Kidney epithelial cell (primary cell): ENCODE results near the gene RSPO3. TPM values are rescaled to one million over a fixed set of nuclear protein-coding genes. Genes with fewer than 3 reads are reported as not detected.

Experiments
- DNase-seq: peaks from one replicate; pipeline ENCODE4 v3.0.0-alpha.2; 2010; ENCODE audit warnings: low read depth
- H3K27me3 ChIP-seq: 2 replicates; pipeline ENCODE4 v1.6.0; 2011; ENCODE audit warnings: low read length; ENCODE audit not compliant: control insufficient read depth, insufficient read depth
- H3K36me3 ChIP-seq: 2 replicates; pipeline ENCODE4 v1.5.1; 2011; ENCODE audit warnings: low read length; ENCODE audit not compliant: control insufficient read depth, insufficient read depth
- H3K4me3 ChIP-seq: 2 replicates; pipeline ENCODE4 v1.5.1; 2011; ENCODE audit warnings: low read depth, mild to moderate bottlenecking, control low read depth, low read length
- CTCF ChIP-seq: IDR thresholded peaks from 2 replicates; pipeline ENCODE4 v1.5.1; 2011; ENCODE audit warnings: mild to moderate bottlenecking, moderate library complexity, low read length, control low read depth, inconsistent platforms; ENCODE audit not compliant: insufficient read depth, poor library complexity, severe bottlenecking
- total RNA-seq: library from RNA; depleted of rRNA; stranded (reverse); fragments of >200 nt; gene quantifications from 2 replicates; pipeline ENCODE4 v1.2.3, GENCODE V29; 2015

RSPO3 gene
- total RNA-seq, 1 donor from 2014 or later, result 0.88 TPM

GRCh38 chr6:127199470-127199869 is 81.0 kb downstream of the RSPO3 start:
- Histone ChIP-seq H3K4me3 (no peak overlapping the region), H3K36me3 (no peaks in the 10 kb centered on the region), H3K27me3 (no peaks in the 10 kb centered on the region)
- no peak for DNase-seq
- TF ChIP-seq CTCF, result no peak

- Histone ChIP-seq H3K4me3 (no peak overlapping the region), H3K36me3 (no peaks in the 10 kb centered on the region), H3K27me3 (no peaks in the 10 kb centered on the region)
- no peak for TF ChIP-seq CTCF
- DNase-seq, result no peak
Observed at GRCh38 chr6:127200114-127200513, 81.6 kb downstream of the RSPO3 start.

- peak; percentile 35 for DNase-seq
- TF ChIP-seq CTCF, result no peak
- Histone ChIP-seq H3K36me3 (no peaks in the 10 kb centered on the region), H3K27me3 (no peaks in the 10 kb centered on the region), H3K4me3 (no peak overlapping the region)
Observed at GRCh38 chr6:127201321-127201720, 82.8 kb downstream of the RSPO3 start.

- Histone ChIP-seq H3K27me3 (no peaks in the 10 kb centered on the region), H3K4me3 (no peak overlapping the region), H3K36me3 (no peaks in the 10 kb centered on the region)
- no peak for DNase-seq
- TF ChIP-seq CTCF, result no peak
Observed at GRCh38 chr6:127202676-127203075, 84.2 kb downstream of the RSPO3 start.

- H3K4me3 ChIP-seq, result no peak overlapping the region
- TF ChIP-seq CTCF, result no peak
- no peak for DNase-seq
- H3K36me3 ChIP-seq, result no peaks in the 10 kb centered on the region
- no peaks in the 10 kb centered on the region for H3K27me3 ChIP-seq
Observed at GRCh38 chr6:127204281-127204680, 85.8 kb downstream of the RSPO3 start.

GRCh38 chr6:127205036-127205435 is 86.6 kb downstream of the RSPO3 start:
- Histone ChIP-seq H3K27me3 (no peaks in the 10 kb centered on the region), H3K4me3 (no peak overlapping the region), H3K36me3 (no peaks in the 10 kb centered on the region)
- no peak for TF ChIP-seq CTCF
- DNase-seq, result no peak
